Measurements from ENCODE around the gene TMEM232. TPM values are rescaled to one million over a fixed set of nuclear protein-coding genes. Genes with fewer than 3 reads are reported as not detected.

Gene TMEM232
- total and polyA plus RNA-seq, 9 of the 15 experiments (the other 6 are each of a cell fraction or from before 2014, with no cell fraction given) = 0.09 to 2.2 (median 0.41) TPM

- CTCF ChIA-PET (ENCODE audit: low intra/inter-chr PET ratio) = no interaction called here
- BruUV-seq (replicated peaks) = no TSS peak
- FAIRE-seq = no peak
- TF ChIP-seq PURB (CRISPR knock-in tag; IDR thresholded peaks at IDR 0.05; ENCODE audit: low read depth) (no peak), TEAD2 (tag; IDR thresholded peaks at IDR 0.05) (no peak), ZNF780A (CRISPR knock-in tag; IDR thresholded peaks at IDR 0.05) (no peak), CEBPB (tag; IDR thresholded peaks at IDR 0.05) (no peak), CREB3 (tag; conservative IDR thresholded peaks at IDR 0.05; ENCODE audit: low read depth) (no peak), SRSF3 (IDR thresholded peaks at IDR 0.05; ENCODE audit: insufficient read depth, low read length) (no peak), MAFG (tag; conservative IDR thresholded peaks at IDR 0.05) (no peak), TFAP4 (CRISPR knock-in tag; IDR thresholded peaks at IDR 0.05; ENCODE audit: borderline replicate concordance) (no peak), FOXO4 (CRISPR knock-in tag; IDR thresholded peaks at IDR 0.05) (no peak), TOE1 (IDR thresholded peaks at IDR 0.05; ENCODE audit: borderline replicate concordance) (no peak), TOE1 (CRISPR knock-in tag; IDR thresholded peaks at IDR 0.05; ENCODE audit: borderline replicate concordance, low read depth) (no peak), REST (IDR thresholded peaks at IDR 0.05; ENCODE audit: borderline replicate concordance) (no peak), REST (CRISPR knock-in tag; IDR thresholded peaks at IDR 0.05; ENCODE audit: low read depth) (no peak)
These were observed 354.8 kb downstream of the TMEM232 start for GRCh38 chr5:110371725-110372041.

More at GRCh38 chr5:110371725-110372041, 354.8 kb downstream of the TMEM232 start:
- Histone ChIP-seq H3K4me1 (replicated peaks in 1 of 2; ENCODE audit: control insufficient read depth in 2 of 2, insufficient read depth in 2 of 2, low read length in 2 of 2) (no peaks in the 10 kb centered on the region), H3K9me1 (ENCODE audit: control insufficient read depth, insufficient read depth, low read length) (no peaks in the 10 kb centered on the region), H3K9me3 (replicated peaks; ENCODE audit: control insufficient read depth, insufficient read depth, low read depth, low read length) (no peaks in the 10 kb centered on the region; the same call in 1 of the 2 replicates), H3K4me2 (ENCODE audit: insufficient read depth, low read length) (no peak overlapping the region), H3K36me3 (ENCODE audit: control insufficient read depth, insufficient read depth, low read length) (no peaks in the 10 kb centered on the region), H3K4me3 (no peak overlapping the region), H3K9ac (ENCODE audit: insufficient read depth in 1 of 2, low read depth in 2 of 2, low read length in 2 of 2) (no peak overlapping the region), H3K79me2 (ENCODE audit: control insufficient read depth, insufficient read depth, low read length) (no peaks in the 10 kb centered on the region), H3K27ac (ENCODE audit: extremely low read depth, low read depth, low read length) (no peak overlapping the region), H4K20me1 (replicated peaks; ENCODE audit: control insufficient read depth, insufficient read depth, low read length) (no peaks in the 10 kb centered on the region), H2AFZ (ENCODE audit: low read depth, low read length) (no peak overlapping the region), H3K27me3 (ENCODE audit: control insufficient read depth in 2 of 2, insufficient read depth in 2 of 2, low read length in 2 of 2) (no peaks in the 10 kb centered on the region)
- no peak for DNase-seq (ENCODE audit: extremely low read depth in 1 of 4, low spot score in 3 of 4)
- intact Hi-C loops (cut with micrococcal nuclease) = no loop called here
- in situ Hi-C loops (cut with MboI) = no loop called here
- 2% methylated on average over 3 of the region's 3 CpGs for WGBS (ENCODE audit: insufficient coverage, low coverage, missing lambda C conversion rate)
- ATAC-seq = no peak
- POLR2A ChIA-PET = no interaction called here
